HUDEP-2 (cell line): Measurements from ENCODE around the gene KRT6C.

Experiments
- DNase-seq, 76 experiments: peaks; one replicate each; lab custom pipeline; 2025; ENCODE audit not compliant: unreplicated experiment in 76 of 76; lab: John Stamatoyannopoulos, UW

The KRT6C gene

GRCh38 chr12:52436000-52436827 lies 37.4 kb downstream of the KRT6C start:
- no peak for DNase-seq

GRCh38 chr12:52435659-52435999 lies 38.0 kb downstream of the KRT6C start:
- DNase-seq: no peak

DNA sequence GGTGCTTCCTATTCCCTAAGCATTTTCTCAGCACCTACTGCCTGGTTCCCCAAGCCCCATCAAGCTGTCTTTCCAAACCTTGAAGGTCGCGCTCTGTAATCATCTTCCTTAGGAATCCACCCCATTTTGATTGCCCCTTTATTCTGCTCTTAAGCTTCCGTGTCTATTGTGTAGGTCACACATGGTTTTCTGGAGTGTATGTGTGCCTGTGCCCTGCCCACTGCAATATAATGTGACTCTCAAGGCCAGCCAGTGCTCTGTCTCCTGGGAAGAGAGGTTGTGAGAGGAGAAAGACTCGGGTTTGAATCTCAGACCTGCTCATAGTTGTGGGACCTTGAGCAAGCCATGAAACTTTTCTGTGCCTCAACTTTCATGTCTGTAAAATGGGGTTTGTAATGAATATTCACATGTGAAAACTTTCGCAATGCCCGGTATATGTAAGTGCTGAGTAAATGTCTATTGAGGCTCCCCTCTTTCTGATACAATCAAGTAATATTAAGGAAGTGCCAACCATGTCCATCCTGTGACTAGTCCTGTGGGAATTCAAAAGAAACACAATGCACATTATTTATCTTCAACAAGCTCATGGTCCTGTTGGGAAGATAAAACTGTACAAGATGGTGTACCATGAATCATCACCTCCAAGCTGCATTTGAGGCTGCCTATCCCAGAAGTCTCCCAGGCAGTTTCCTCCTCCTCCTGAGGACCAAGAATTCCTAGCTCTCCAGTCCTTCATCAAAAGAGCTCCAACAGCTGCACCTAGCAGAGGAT lies 38.7 kb downstream of the KRT6C start:
- DNase-seq: no peak

DNA sequence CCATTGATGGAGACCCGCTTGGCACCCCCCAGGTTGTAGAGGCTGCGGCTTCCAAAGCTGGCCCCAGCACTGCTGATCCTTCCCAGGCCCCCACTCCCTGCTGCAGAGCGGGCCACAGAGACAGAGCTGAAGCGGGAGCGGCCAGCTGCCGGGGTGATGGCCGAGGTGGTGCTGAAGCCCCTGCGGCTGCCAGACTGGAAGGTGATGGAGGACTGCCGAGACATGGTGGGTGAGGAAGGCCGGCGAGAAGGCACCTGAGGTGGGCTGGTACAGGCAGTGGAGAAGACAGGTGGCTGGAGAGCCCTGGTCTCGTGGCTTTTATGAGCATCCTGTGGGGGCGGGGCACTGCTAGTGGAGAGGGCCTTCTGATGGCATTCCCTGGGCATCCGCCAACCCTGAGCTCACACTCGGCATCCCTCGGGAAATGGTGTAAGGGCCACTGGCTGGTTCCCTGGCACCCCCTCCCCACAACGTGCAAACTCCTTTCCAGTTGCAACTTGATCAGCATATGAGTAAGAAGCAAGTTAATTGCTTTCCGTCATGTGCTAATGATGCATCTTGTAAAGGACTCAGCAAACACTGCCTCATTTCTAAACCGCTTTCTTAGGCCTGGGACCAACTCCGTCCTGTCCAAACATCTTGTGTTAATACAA lies 39.4 kb downstream of the KRT6C start, which contains the start of gene KRT75:
TSS of gene KRT75 (minus strand) at position 291 of the 653 bp plus-strand sequence. CDS start at position 224, 67 bp downstream.
- no peak for DNase-seq

- no peak for DNase-seq
Observed at GRCh38 chr12:52433501-52434080, 40.0 kb downstream of the KRT6C start.

- no peak for DNase-seq
Observed at GRCh38 chr12:52432559-52433207, 40.9 kb downstream of the KRT6C start.

DNA sequence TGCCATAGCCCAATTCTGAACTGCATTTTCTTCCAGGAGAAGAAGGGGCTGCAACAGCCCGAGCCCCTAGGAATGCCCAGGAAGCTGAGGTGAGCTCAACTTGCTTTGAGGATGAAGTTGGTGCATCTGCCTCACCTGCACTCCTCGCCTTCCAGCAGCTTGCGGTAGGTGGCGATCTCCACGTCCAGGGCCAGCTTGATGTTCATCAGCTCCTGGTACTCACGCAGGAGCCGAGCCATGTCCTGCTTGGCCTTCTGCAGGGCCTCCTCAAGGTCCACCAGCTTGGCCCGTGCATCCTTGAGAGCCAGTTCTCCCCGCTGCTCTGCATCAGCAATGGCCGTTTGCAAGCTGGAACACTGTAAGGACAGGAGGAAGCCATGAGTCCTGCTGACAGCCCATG lies 45.5 kb downstream of the KRT6C start:
- no peak for DNase-seq

DNA sequence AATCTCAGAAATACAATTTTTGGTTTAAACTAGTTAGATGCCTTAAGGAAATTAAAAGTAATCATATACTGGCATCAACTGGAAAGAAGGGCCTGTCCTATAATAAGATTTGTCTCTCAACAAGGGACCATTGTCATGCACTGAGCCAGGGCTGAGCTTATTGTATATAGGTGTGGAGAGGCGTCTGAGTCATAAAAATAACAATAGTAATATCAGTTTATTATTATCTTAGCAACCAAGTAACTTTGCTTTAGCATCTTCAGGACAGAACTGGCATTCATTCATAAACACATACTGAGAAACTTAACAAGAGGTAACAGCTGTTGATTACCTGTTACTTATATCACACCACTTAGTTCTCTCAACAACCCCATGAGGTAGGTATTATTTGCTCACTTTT lies 46.5 kb downstream of the KRT6C start:
- DNase-seq: no peak

- DNase-seq: no peak
Observed at GRCh38 chr12:52426034-52426433, 47.6 kb downstream of the KRT6C start.

GRCh38 chr12:52425466-52425865 lies 48.1 kb downstream of the KRT6C start:
- no peak for DNase-seq

GRCh38 chr12:52423661-52424500 lies 49.7 kb downstream of the KRT6C start:
- DNase-seq: no peak

DNA sequence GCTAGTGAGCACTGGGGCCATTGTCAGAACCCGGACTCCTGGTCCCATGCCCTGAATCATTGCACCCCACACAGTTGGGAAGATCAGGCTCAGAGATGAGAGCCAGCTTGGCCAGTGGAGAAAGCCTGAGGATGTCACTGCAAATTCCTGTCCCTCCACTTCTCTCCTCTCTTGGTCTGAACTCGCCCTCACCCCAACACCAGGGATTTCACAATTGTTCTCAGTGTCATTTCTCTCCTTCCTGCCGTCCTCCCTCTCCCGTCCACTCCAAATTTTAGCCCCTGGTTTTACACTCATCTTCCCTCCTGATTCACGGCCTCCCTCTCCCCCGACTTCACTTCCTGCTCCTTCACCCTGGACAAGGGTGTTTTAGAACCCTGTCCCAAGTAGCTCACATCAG lies 50.6 kb downstream of the KRT6C start:
- DNase-seq: no peak

GRCh38 chr12:52419656-52420055 lies 53.9 kb downstream of the KRT6C start:
- DNase-seq: no peak

- no peak for DNase-seq
Observed at GRCh38 chr12:52418576-52419110, 55.0 kb downstream of the KRT6C start.
